ENCODE data around the gene TMEM116. TPM values are rescaled to one million over a fixed set of nuclear protein-coding genes. Genes with fewer than 3 reads are reported as not detected.
"Not testable (repeated sequence)": the region's sequence is repeated elsewhere in the genome, so short reads cannot be mapped to it uniquely, and the experiment has no call there.

TMEM116 gene
- total RNA-seq, 2 experiments from 2014 or later: 12.7 to 12.8 TPM

DNA sequence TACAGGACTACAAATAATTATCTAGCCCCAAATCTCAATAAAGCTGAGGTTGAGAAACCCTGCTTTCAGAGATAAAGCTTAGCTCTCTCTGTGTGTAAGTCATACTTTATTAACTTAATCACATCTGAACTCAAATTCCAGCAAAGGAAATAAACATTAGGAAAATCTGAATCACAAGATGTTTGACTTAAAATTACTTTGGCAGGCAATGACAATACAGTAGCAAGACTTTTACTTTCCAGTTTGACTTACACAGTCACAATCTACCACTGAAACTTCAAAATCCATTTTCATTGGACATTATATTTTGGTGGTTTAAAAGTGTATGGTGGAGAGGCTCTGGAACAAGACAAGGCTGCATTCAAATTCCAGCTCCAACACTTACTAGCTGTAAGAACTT is 11.4 kb downstream of the TMEM116 start:
- H3K4me1 ChIP-seq (ENCODE audit: insufficient read depth, low read length): peaks cover 40% of the 10 kb centered on the region
- peak overlapping the region; percentile 63 to 70 for H3K27ac ChIP-seq (ENCODE audit: low read depth in 1 of 2, low read length in 2 of 2)
- no peaks in the 10 kb centered on the region for H3K27me3 Mint-ChIP-seq
- no peaks in the 10 kb centered on the region for H3K9me3 Mint-ChIP-seq
- intact Hi-C loops (cut with DNase I, micrococcal nuclease): loop anchor here in 1 of 2 experiments (1.0 kb wide), 1 partner anchor 8 kb away; no protein-coding TSS in a partner anchor
- H3K36me3 ChIP-seq (ENCODE audit: insufficient read depth, low read length): no peaks in the 10 kb centered on the region
- no peaks in the 10 kb centered on the region for H3K36me3 Mint-ChIP-seq (ENCODE audit: low read depth)
- ChIA-PET POLR2A (interaction anchor here (0.6 to 14.5 kb wide), 5 partner anchors 8 to 107 kb away, joined by 3 to 351 read pairs (median 11); partner anchors contain the start of genes ERP29, NAA25 and TMEM116), CTCF (interaction anchor here (1.1 to 4.1 kb wide), 3 partner anchors 10 to 56 kb away, joined by 3 to 31 read pairs (median 3); partner anchors contain the start of genes ERP29 and TMEM116)
- H3K4me3 ChIP-seq (ENCODE audit: low read length): peak overlapping the region; percentile 57
- H3K9me3 ChIP-seq (ENCODE audit: control insufficient read depth in 1 of 2, insufficient read depth in 1 of 2, low read length in 2 of 2): no peaks in the 10 kb centered on the region
- no peak for ATAC-seq (ENCODE audit: poor library complexity)
- H3K27me3 ChIP-seq (ENCODE audit: control insufficient read depth in 1 of 2, insufficient read depth in 2 of 2, low read length in 2 of 2): no peaks in the 10 kb centered on the region
- H3K4me1 Mint-ChIP-seq (ENCODE audit: low read depth): peaks cover 83% of the 10 kb centered on the region
- peak in 1 of 14 experiments; percentile 20 for DNase-seq
- H3K27ac Mint-ChIP-seq: peak overlapping the region; percentile 79
- TF ChIP-seq, protein P1, sequence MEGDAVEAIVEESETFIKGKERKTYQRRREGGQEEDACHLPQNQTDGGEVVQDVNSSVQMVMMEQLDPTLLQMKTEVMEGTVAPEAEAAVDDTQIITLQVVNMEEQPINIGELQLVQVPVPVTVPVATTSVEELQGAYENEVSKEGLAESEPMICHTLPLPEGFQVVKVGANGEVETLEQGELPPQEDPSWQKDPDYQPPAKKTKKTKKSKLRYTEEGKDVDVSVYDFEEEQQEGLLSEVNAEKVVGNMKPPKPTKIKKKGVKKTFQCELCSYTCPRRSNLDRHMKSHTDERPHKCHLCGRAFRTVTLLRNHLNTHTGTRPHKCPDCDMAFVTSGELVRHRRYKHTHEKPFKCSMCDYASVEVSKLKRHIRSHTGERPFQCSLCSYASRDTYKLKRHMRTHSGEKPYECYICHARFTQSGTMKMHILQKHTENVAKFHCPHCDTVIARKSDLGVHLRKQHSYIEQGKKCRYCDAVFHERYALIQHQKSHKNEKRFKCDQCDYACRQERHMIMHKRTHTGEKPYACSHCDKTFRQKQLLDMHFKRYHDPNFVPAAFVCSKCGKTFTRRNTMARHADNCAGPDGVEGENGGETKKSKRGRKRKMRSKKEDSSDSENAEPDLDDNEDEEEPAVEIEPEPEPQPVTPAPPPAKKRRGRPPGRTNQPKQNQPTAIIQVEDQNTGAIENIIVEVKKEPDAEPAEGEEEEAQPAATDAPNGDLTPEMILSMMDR (IDR thresholded peaks at IDR 0.05): no peak
- peak overlapping the region; percentile 83 for H3K4me3 Mint-ChIP-seq

DNA sequence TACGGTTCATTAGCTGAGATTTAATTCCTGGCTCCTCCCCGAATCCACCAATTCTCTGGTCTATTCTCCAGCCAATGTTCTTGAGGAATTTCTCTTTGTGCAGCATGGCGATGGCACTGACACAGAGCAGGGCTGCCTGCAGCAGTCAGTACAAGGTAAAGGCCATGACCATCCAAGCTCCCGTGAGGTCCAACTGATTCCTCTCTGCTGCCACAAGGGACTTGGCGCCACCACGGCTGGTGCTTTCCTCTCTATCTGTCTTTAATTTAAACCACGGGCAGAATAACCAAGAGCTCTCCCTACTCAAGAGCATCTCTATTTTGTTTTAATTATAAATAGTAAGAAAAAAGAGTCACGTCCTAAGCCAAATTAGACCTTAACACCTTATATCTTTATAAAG is 12.1 kb downstream of the TMEM116 start:
- Mint-ChIP-seq H3K9me3 (no peaks in the 10 kb centered on the region), H3K36me3 (ENCODE audit: low read depth) (no peaks in the 10 kb centered on the region), H3K27me3 (no peaks in the 10 kb centered on the region), H3K4me3 (peak overlapping the region; percentile 83), H3K27ac (peak overlapping the region; percentile 79), H3K4me1 (ENCODE audit: low read depth) (peaks cover 82% of the 10 kb centered on the region)
- H3K27ac ChIP-seq (ENCODE audit: low read depth in 1 of 2, low read length in 2 of 2): peak overlapping the region; percentile 63 to 70
- TF ChIP-seq, protein P1 (IDR thresholded peaks at IDR 0.05): no peak
- no peaks in the 10 kb centered on the region for H3K27me3 ChIP-seq (ENCODE audit: control insufficient read depth in 1 of 2, insufficient read depth in 2 of 2, low read length in 2 of 2)
- peaks cover 39% of the 10 kb centered on the region for H3K4me1 ChIP-seq (ENCODE audit: insufficient read depth, low read length)
- H3K9me3 ChIP-seq (ENCODE audit: control insufficient read depth in 1 of 2, insufficient read depth in 1 of 2, low read length in 2 of 2): no peaks in the 10 kb centered on the region
- ChIA-PET POLR2A (interaction anchor here (1.8 to 14.5 kb wide), 3 partner anchors 7 to 13 kb away, joined by 11 to 351 read pairs (median 40); partner anchors contain the start of genes ERP29 and TMEM116), CTCF (interaction anchor here (1.1 to 4.1 kb wide), 3 partner anchors 9 to 55 kb away, joined by 3 to 31 read pairs (median 3); partner anchors contain the start of genes ERP29 and TMEM116)
- ATAC-seq (ENCODE audit: poor library complexity) (peak; percentile 41), DNase-seq (peak in 3 of 14 experiments; percentile 42 to 54 (median 47))
- intact Hi-C loops (cut with DNase I, micrococcal nuclease): loop anchor here in 1 of 2 experiments (1.0 kb wide), 1 partner anchor 8 kb away; no protein-coding TSS in a partner anchor
- peak overlapping the region; percentile 57 for H3K4me3 ChIP-seq (ENCODE audit: low read length)
- no peaks in the 10 kb centered on the region for H3K36me3 ChIP-seq (ENCODE audit: insufficient read depth, low read length)

DNA sequence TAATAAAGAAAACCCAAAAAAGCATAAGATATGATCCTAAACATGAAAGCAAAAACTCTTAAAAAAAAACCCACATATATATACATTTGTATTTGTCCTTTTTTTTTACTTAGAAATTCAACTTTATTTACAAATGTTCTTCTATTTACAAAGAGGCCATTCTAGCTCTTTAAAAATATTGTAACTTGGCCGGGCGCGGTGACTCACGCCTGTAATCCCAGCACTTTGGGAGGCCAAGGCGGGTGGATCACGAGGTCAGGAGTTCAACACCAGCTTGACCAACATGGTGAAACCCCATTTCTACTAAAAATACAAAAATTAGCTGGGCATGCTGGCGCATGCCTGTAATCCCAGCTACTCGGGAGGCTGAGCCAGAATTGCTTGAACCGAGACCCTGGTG is 13.8 kb downstream of the TMEM116 start:
- H3K27me3 Mint-ChIP-seq; ATAC-seq (ENCODE audit: poor library complexity); H3K9me3 ChIP-seq (ENCODE audit: control insufficient read depth in 1 of 2, insufficient read depth in 1 of 2, low read length in 2 of 2); DNase-seq; H3K9me3 Mint-ChIP-seq; H3K36me3 ChIP-seq (ENCODE audit: insufficient read depth, low read length); intact Hi-C loops (cut with DNase I, micrococcal nuclease); H3K27ac ChIP-seq (ENCODE audit: low read depth in 1 of 2, low read length in 2 of 2); H3K4me3 Mint-ChIP-seq; H3K27me3 ChIP-seq (ENCODE audit: control insufficient read depth in 1 of 2, insufficient read depth in 2 of 2, low read length in 2 of 2): not testable (repeated sequence)
- ChIA-PET POLR2A (interaction anchor here (14.5 kb wide), 1 partner anchor 15 kb away, joined by 351 read pairs; the partner anchor contains the start of genes ERP29 and TMEM116), CTCF (interaction anchor here (1.0 to 4.7 kb wide), 2 partner anchors 11 to 14 kb away, joined by 3 to 21 read pairs; partner anchors contain the start of genes ERP29 and TMEM116)
- peak overlapping the region; percentile 65 for H3K27ac Mint-ChIP-seq
- H3K4me1 Mint-ChIP-seq (ENCODE audit: low read depth): peaks cover 85% of the 10 kb centered on the region
- peaks cover 11% of the 10 kb centered on the region for H3K36me3 Mint-ChIP-seq (ENCODE audit: low read depth)
- H3K4me1 ChIP-seq (ENCODE audit: insufficient read depth, low read length): peaks cover 50% of the 10 kb centered on the region
- peak overlapping the region; percentile 57 for H3K4me3 ChIP-seq (ENCODE audit: low read length)
